ENCODE results near the gene UBE2I. TPM values are rescaled to one million over a fixed set of nuclear protein-coding genes. Genes with fewer than 3 reads are reported as not detected.

Gene UBE2I
- total RNA-seq, 2 donors from 2014 or later: 58.8 to 59.5 TPM

DNA sequence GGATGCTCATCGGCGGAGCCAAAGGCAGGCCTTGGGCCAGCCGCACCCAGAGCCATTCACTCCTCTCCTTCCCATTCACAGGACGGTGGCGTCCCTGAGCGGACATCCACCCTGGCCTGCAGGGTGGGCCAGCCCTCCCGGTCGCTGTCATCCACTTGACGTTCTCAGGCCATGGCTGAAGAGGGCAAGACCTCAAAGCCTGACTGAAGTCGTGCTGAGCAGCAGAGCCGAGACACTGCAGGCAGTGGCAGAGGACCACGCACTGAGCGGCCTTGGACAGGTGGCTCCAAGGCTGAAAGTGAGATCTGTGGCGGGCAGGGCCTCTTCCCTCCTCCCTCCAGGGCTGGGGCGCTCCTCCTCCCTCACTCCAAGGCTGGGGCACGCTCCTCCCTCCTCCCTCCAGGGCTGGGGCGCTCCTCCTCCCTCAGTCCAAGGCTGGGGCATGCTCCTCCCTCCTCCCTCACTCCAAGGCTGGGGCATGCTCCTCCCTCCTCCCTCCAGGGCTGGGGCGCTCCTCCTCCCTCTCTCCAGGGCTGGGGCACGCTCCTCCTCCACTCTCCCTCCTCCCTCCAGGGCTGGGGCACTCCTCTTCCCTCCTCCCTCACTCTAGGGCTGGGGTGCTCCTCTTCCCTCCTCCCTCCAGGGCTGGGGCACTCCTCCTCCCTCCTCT is 66.4 kb downstream of the UBE2I start:
- peaks cover 0 to 25% of the 10 kb centered on the region in 2 donors for H3K4me1 ChIP-seq
- TF ChIP-seq, protein P1, sequence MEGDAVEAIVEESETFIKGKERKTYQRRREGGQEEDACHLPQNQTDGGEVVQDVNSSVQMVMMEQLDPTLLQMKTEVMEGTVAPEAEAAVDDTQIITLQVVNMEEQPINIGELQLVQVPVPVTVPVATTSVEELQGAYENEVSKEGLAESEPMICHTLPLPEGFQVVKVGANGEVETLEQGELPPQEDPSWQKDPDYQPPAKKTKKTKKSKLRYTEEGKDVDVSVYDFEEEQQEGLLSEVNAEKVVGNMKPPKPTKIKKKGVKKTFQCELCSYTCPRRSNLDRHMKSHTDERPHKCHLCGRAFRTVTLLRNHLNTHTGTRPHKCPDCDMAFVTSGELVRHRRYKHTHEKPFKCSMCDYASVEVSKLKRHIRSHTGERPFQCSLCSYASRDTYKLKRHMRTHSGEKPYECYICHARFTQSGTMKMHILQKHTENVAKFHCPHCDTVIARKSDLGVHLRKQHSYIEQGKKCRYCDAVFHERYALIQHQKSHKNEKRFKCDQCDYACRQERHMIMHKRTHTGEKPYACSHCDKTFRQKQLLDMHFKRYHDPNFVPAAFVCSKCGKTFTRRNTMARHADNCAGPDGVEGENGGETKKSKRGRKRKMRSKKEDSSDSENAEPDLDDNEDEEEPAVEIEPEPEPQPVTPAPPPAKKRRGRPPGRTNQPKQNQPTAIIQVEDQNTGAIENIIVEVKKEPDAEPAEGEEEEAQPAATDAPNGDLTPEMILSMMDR (IDR thresholded peaks at IDR 0.05): no peak
- no peak for DNase-seq (ENCODE audit: low spot score)
- no peaks in the 10 kb centered on the region for H3K9me3 ChIP-seq
- no peak overlapping the region for H3K4me3 ChIP-seq
- H3K36me3 ChIP-seq: no peaks in the 10 kb centered on the region
- H3K27me3 ChIP-seq: no peaks in the 10 kb centered on the region
- H3K27ac ChIP-seq: no peak overlapping the region

Other genes with a start within 250 kb of the UBE2I start
- gene SSTR5, start 236.9 kb upstream of the UBE2I start, total RNA-seq: 10 to 100 TPM in 1 of 2 donors, 1 to 10 TPM in 1; 2.7 to 14.1 TPM
- gene C1QTNF8, start 213.4 kb upstream of the UBE2I start, total RNA-seq: not detected
- 1 to 10 TPM; 7.0 to 9.4 TPM for gene CACNA1H, start 156.5 kb upstream of the UBE2I start, total RNA-seq
- not detected for gene TPSG1, start 84.4 kb upstream of the UBE2I start, total RNA-seq
- 10 to 100 TPM in 1 of 2 donors, 1 to 10 TPM in 1; 1.2 to 12.5 TPM for gene TPSB2, start 79.5 kb upstream of the UBE2I start, total RNA-seq
- 1 to 10 TPM; 2.6 to 8.9 TPM for gene TPSAB1, start 68.9 kb upstream of the UBE2I start, total RNA-seq
- gene TPSD1, start 53.6 kb upstream of the UBE2I start, total RNA-seq: under 1 TPM in 1 of 2 donors, not detected in 1; 0.63 TPM
- 1 to 10 TPM in 1 of 2 donors, under 1 TPM in 1; 0.35 to 2.4 TPM for gene BAIAP3, start 24.0 kb downstream of the UBE2I start, total RNA-seq
- gene TSR3, start 42.2 kb downstream of the UBE2I start, total RNA-seq: 10 to 100 TPM; 72.8 to 73.7 TPM
- 10 to 100 TPM; 31.8 to 46.7 TPM for gene GNPTG, start 42.3 kb downstream of the UBE2I start, total RNA-seq
- gene UNKL, start 105.1 kb downstream of the UBE2I start, total RNA-seq: 10 to 100 TPM; 11.0 to 17.6 TPM
- gene UQCC4, start 111.1 kb downstream of the UBE2I start, total RNA-seq: 10 to 100 TPM; 13.4 to 19.7 TPM
- gene PERCC1, start 121.4 kb downstream of the UBE2I start, total RNA-seq: not detected
- gene CCDC154, start 134.9 kb downstream of the UBE2I start, total RNA-seq: not detected
- gene CLCN7, start 165.4 kb downstream of the UBE2I start, total RNA-seq: 10 to 100 TPM; 19.4 to 31.7 TPM
- under 1 TPM in 1 of 2 donors, not detected in 1; 0.24 TPM for gene PTX4, start 179.3 kb downstream of the UBE2I start, total RNA-seq
- gene TELO2, start 183.7 kb downstream of the UBE2I start, total RNA-seq: 10 to 100 TPM; 11.3 to 11.5 TPM
- 10 to 100 TPM; 35.1 to 42.2 TPM for gene TMEM204, start 224.0 kb downstream of the UBE2I start, total RNA-seq